ENCODE results near the gene COL5A1.
A peak's percentile ranks its signal among the peaks of the same experiment; 100 is the strongest.

COL5A1 gene

DNA sequence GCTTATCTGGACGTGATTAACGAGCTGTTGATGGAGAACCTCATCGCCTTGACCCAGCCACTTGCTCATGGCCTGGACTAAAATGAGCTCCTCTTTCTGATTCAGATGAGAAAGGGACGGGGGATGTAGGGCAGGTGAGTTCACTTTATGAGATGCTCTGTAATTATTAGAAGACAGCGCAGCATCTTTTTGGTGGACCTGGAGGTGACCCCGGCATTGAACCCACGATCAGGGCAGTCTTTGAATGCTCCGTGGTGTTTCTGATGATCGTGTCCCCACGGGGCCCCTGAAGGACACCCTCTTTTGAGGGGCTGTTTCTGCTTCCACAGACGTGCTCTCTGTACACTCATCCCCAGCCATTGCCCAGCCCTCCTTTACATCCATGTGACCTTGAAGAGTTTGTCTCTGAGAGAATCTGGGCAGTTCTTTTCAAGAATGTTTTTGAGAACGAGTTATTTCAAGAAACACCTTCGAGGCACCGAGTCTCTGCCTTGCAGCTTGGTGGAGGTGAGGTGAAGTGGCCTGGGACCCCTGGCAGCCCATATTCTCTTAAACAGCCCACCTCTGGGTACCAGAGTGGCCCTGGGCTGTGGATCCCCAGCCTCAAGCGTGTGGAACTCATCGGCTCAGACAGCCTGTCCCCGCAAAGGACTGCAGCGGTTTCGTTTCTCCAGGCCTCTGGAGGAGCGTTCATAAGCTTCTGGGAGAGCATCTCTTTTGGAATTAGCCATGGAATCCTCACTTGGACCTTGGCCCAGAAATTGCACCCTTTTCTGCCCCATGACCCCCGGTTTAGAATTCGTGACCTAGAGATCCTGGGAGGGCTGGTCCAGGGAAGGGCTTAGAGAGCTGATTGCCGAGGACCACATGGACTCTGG, 50.3 kb downstream of the COL5A1 start:
- no peak for TF ChIP-seq POLR2A (IDR thresholded peaks at IDR 0.05; ENCODE audit: low read depth, low read length)
- DNase-seq (ENCODE audit: insufficient read length, low spot score), result no peak
- FAIRE-seq, result no peak

GRCh38 chr9:134692573-134692860, 50.9 kb downstream of the COL5A1 start:
- DNase-seq (ENCODE audit: insufficient read length, low spot score), result no peak

DNA sequence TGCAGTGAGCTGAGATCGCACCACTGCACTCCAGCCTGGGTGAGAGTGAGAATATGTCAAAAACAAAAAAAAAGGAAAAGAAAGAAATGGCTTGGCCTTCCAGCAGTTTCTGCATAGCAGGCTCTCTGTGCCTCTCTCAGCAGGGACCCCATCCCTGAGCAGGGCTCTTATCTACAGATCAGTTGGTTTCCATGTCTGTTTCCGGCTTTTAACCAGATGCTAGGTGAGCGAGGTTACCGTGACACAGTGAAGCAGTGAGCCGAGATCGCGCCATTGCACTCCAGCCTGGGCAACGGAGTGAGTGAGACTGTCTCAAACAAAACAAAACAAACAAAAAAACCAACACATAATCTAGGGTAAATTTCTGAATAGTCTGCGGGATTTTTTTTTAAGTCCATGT, 51.4 kb downstream of the COL5A1 start:
- FAIRE-seq, result no peak
- DNase-seq (ENCODE audit: insufficient read length, low spot score), result no peak
- no peak for TF ChIP-seq POLR2A (IDR thresholded peaks at IDR 0.05; ENCODE audit: low read depth, low read length)

More at GRCh38 chr9:134692573-134692860, 50.9 kb downstream of the COL5A1 start:
- FAIRE-seq, result no peak
- no peak for TF ChIP-seq POLR2A (IDR thresholded peaks at IDR 0.05; ENCODE audit: low read depth, low read length)

DNA sequence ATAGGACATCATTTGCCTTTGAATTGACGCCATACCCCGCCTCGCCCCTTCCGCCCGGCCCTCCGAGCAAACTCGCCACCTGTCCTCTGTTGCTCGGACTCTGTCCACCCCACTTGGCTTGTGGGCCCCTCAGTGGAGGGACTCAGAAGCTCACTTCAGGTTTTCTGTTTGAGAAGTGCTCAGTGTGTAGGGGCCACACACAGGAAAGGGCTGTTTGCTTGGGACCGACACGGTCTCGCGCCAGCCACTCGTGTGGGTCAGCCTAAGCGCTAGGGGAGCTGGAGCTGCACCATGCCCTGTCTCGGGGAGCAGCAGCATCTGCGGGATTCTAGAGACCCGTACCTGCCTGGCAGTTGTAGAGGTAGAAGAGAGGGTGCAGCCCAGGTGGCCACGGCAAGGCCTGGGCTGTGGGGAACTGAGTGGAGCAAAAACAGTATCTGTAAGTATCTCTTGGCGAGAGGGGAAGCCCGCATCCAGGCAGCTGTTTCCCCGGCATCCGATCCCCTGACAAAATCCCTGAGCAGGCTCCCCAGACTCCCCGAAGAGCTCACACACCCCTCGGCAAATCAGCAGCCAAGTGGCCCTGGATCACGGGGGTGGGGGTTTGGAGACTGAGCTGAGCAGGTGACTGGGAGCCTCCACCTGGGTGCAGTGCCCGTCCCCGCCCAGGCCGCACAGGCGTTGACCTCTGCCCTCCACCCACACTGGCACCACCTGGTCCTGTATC, 52.2 kb downstream of the COL5A1 start:
- no peak for FAIRE-seq
- no peak for TF ChIP-seq POLR2A (IDR thresholded peaks at IDR 0.05; ENCODE audit: low read depth, low read length)
- DNase-seq (ENCODE audit: insufficient read length, low spot score), result no peak

- TF ChIP-seq POLR2A (IDR thresholded peaks at IDR 0.05; ENCODE audit: low read depth, low read length), result no peak
- FAIRE-seq, result no peak
- no peak for DNase-seq (ENCODE audit: insufficient read length, low spot score)
These were observed 52.7 kb downstream of the COL5A1 start for GRCh38 chr9:134694368-134694665.

DNA sequence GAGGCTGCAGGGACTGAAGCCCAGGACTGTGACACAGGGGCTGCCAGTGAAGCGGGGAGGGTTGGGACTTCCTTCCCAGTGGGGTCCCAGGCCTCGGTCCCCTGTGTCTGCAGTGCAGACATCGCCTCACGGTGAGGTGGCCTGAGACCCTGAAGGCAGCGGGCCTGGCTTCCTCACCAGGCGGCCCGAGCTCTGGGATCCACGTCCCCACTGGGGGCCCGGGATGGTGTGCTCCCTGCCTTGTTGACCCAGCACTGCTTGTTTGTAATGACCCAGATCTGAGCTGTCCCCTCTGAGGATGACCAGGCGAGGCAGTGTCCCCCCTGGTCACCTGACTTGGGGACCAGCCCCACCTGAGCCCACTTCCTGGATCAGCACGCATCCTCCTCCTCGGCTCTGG, 53.1 kb downstream of the COL5A1 start:
- TF ChIP-seq POLR2A (IDR thresholded peaks at IDR 0.05; ENCODE audit: low read depth, low read length), result no peak
- FAIRE-seq (no peak), DNase-seq (ENCODE audit: insufficient read length, low spot score) (no peak)

GRCh38 chr9:134695144-134695543, 53.5 kb downstream of the COL5A1 start:
- no peak for TF ChIP-seq POLR2A (IDR thresholded peaks at IDR 0.05; ENCODE audit: low read depth, low read length)
- FAIRE-seq (no peak), DNase-seq (ENCODE audit: insufficient read length, low spot score) (no peak)

DNA sequence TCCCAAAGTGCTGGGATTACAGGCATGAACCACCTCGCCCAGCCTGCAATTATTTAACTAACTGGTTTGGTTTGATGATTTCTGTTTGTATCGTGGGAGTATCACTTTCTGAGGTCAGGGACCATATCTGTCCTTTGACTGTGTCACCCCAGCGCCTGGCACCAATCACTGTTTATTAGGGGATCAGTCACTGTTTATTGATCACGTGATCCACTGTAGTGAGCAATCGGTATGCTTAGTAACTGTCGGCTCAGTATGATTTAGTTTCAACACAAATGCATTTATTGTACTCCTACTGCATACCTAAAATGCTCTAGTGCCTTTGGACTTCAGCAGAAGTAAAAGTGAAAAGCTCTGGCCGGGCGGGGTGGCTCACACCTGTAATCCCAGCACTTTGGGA, 54.8 kb downstream of the COL5A1 start:
- no peak for TF ChIP-seq POLR2A (IDR thresholded peaks at IDR 0.05; ENCODE audit: low read depth, low read length)
- DNase-seq (ENCODE audit: insufficient read length, low spot score), result no peak
- no peak for FAIRE-seq

GRCh38 chr9:134698111-134698510, 56.5 kb downstream of the COL5A1 start:
- FAIRE-seq, result no peak

DNA sequence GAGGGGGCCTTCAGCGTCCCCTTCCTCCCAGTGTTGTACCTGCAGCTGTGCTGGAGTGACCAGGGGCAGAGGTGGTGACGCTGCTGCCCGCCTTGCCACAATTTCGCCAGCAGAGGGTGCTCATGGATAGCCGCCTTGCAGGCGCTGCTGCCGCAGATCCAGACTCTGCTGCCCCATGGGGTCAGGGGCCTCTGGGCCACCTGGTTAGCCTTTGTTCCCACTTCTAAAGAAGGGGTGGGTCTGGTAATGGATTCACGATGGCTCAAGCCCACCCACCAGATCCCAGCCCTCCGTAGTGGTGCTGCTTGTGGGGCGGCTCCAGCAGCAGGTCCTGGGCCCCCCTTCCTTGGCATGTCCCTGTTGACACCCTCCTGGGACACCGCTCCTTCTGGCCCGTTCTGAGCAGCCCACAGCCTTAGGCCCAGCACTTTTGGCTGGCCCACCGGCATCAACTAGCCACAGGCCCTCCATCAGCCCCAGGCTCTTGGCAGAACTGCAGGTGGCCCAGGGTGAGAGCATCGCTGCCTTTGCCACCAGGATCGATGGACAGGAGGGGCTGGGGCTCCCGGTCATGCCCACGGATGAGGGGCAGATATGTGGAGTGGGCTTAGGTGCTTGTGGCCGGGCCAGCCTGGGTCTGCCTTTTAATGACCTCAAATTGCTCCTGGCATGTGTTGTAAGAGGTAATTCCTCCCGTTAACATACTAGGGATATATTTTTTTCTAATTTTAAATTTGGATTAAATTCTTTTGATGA, 57.2 kb downstream of the COL5A1 start:
- DNase-seq (ENCODE audit: insufficient read length, low spot score) (peak; percentile 86), FAIRE-seq (no peak)
- no peak for TF ChIP-seq POLR2A (IDR thresholded peaks at IDR 0.05; ENCODE audit: low read depth, low read length)

More at GRCh38 chr9:134698111-134698510, 56.5 kb downstream of the COL5A1 start:
- TF ChIP-seq POLR2A (IDR thresholded peaks at IDR 0.05; ENCODE audit: low read depth, low read length), result no peak
- DNase-seq (ENCODE audit: insufficient read length, low spot score), result no peak

DNA sequence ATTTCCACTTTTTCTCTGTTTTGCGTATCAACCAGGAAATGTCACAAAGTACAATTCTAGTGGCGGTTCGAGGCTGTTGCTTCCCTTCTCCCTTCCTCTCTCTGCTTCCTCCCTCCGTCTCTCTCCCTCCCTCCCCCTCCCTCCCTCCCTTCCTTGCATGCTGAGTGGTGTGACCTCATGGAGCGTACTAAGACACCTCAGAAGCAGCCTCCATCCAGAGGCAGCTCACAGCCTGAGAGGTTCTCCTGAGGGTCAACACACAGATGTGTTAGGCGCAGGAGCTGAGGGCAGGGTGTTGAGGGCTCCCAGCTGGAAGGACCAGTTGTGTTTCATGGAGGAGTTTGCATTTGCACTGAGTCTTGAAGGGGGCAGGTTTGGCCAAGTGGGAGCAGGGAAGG, 57.7 kb downstream of the COL5A1 start:
- no peak for FAIRE-seq
- no peak for TF ChIP-seq POLR2A (IDR thresholded peaks at IDR 0.05; ENCODE audit: low read depth, low read length)
- DNase-seq (ENCODE audit: insufficient read length, low spot score), result no peak

DNA sequence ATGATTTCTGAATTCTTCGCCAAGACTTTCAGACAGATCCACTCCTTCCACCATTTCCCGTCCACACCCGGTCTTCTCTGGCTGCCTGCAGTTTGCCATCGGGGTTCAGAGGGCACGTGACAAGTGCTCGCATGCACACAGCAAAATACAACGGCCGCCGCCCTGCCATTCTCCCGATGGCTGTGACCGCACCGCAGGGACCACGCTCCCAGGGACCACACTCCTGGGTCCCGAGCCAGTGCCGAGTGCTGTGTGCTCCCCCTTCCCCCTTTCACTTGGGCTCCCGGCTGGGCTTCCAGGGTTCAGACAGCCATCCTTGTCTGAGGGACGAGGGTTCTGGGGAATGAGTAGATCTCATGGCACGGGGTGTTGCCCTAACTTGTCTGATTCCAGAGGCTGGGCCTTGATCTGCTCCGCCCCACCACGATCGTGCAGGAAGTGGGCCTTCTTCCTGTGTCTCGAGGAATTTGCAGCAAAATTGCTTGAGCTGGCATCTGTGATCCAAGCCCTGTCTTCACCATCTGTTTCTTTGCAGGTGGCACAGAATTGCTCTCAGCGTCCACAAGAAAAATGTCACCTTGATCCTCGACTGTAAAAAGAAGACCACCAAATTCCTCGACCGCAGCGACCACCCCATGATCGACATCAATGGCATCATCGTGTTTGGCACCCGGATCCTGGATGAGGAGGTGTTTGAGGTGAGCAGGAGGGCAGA, 59.2 kb downstream of the COL5A1 start:
- FAIRE-seq (no peak), DNase-seq (ENCODE audit: insufficient read length, low spot score) (no peak)
- no peak for TF ChIP-seq POLR2A (IDR thresholded peaks at IDR 0.05; ENCODE audit: low read depth, low read length)

DNA sequence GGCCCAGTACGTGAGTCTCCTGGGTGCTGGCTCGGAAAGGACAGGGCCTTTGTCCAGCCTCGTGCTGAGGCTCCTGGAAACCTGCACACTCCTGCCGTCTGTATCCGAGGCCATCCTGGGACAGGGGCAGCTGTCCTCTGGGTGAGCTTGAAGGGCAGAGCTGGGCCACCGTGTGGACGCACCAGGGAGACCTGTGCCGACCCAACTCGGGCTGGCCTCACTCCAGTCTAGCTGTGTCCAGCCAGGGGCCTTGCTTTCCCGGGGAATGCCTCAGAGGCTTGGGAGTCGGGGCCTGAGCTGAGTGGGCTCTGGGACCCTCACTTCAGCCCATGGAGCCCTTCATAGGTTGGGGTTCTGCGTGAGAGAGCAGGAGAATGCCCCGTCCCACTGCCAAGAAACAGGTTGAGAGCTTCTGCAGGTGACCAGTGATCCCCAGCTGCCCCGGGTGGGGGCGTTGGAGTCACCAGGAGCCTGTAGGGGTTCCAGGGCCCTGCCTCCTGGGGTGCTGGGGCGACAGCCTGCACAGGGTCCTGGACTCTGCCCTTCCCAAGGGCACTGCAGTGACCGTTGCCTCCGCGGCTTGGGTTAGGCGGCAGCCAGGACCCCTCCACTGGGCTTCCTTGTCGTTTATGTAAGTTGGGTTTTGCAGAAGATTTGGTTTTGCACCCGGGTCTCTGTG, 60.1 kb downstream of the COL5A1 start:
- DNase-seq (ENCODE audit: insufficient read length, low spot score) (no peak), FAIRE-seq (no peak)
- TF ChIP-seq POLR2A (IDR thresholded peaks at IDR 0.05; ENCODE audit: low read depth, low read length), result no peak

Data from H54 (cell line).